ENCODE data around the gene RNF213.
"Not testable (repeated sequence)": the region's sequence is repeated elsewhere in the genome, so short reads cannot be mapped to it uniquely, and the experiment has no call there.

GRCh38 chr17:80299350-80300100 is 38.9 kb downstream of the RNF213 start:
- TF ChIP-seq CTCF, POLR2A, POLR2AphosphoS5 (IDR thresholded peaks at IDR 0.05): not testable (repeated sequence)
